Progenitor cell of endocrine pancreas (in vitro differentiated cells): Measurements from ENCODE around the gene PTGR3. TPM values are rescaled to one million over a fixed set of nuclear protein-coding genes. Genes with fewer than 3 reads are reported as not detected.

Experiments used
- DNase-seq: peaks from one replicate; pipeline ENCODE4 v3.0.0; 2021; ENCODE audit warnings: low spot score; ENCODE audit not compliant: unreplicated experiment
- H3K27ac Mint-ChIP-seq: 2 replicates; pipeline ENCODE4 v1.8.0; 2021; ENCODE audit warnings: mild to moderate bottlenecking, moderate library complexity, mixed read lengths
- H3K27me3 Mint-ChIP-seq: 2 replicates; pipeline ENCODE4 v1.8.0; 2021; ENCODE audit warnings: mixed read lengths
- H3K36me3 Mint-ChIP-seq: 2 replicates; pipeline ENCODE4 v1.8.0; 2022; ENCODE audit warnings: mixed read lengths; ENCODE audit not compliant: insufficient read depth
- H3K4me1 Mint-ChIP-seq: 2 replicates; pipeline ENCODE4 v1.8.0; 2021; ENCODE audit warnings: low read depth, mixed read lengths
- H3K4me3 Mint-ChIP-seq: 2 replicates; pipeline ENCODE4 v1.8.0; 2021; ENCODE audit warnings: low read depth, mild to moderate bottlenecking, moderate library complexity, mixed read lengths
- H3K9me3 Mint-ChIP-seq: 2 replicates; pipeline ENCODE4 v1.8.0; 2021; ENCODE audit warnings: low read depth, mixed read lengths
- total RNA-seq: library from RNA; stranded (reverse); gene quantifications from 2 replicates; pipeline ENCODE4 v1.2.1, GENCODE V29; 2021
- TF ChIP-seq, protein P1 (sequence below): fragments of 200-600 bp; sonication (generic); IDR thresholded peaks from one replicate; pipeline ENCODE4 v1.5.0; 2021; ENCODE audit warnings: antibody characterized with exemption, mild to moderate bottlenecking; ENCODE audit not compliant: unreplicated experiment

Gene PTGR3
- total RNA-seq, 1 donor from 2014 or later, result 36.8 TPM

DNA sequence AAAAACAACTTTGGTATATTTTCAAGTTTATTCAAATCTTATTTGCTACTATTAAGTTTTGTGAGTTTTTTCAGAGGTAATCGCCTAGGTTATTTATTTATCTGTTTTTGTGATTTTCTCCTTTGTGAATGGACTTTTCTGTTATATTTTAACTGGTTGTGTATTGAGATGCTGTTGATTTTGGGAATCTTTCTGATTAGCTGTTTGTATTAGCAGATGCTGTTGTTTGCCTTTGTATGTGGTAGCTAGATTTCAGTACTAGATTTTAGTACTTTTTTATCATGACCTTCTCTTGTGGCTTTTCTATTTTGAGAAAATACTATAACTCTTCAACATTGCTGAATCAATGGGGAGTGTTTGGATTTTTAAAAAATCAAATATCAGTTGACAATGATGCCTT is 44.1 kb upstream of the PTGR3 start:
- H3K9me3 Mint-ChIP-seq, result no peaks in the 10 kb centered on the region
- TF ChIP-seq, protein P1, sequence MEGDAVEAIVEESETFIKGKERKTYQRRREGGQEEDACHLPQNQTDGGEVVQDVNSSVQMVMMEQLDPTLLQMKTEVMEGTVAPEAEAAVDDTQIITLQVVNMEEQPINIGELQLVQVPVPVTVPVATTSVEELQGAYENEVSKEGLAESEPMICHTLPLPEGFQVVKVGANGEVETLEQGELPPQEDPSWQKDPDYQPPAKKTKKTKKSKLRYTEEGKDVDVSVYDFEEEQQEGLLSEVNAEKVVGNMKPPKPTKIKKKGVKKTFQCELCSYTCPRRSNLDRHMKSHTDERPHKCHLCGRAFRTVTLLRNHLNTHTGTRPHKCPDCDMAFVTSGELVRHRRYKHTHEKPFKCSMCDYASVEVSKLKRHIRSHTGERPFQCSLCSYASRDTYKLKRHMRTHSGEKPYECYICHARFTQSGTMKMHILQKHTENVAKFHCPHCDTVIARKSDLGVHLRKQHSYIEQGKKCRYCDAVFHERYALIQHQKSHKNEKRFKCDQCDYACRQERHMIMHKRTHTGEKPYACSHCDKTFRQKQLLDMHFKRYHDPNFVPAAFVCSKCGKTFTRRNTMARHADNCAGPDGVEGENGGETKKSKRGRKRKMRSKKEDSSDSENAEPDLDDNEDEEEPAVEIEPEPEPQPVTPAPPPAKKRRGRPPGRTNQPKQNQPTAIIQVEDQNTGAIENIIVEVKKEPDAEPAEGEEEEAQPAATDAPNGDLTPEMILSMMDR, result no peak
- H3K36me3 Mint-ChIP-seq, result no peaks in the 10 kb centered on the region
- no peaks in the 10 kb centered on the region for H3K27me3 Mint-ChIP-seq
- DNase-seq, result no peak
- H3K4me3 Mint-ChIP-seq, result no peak overlapping the region
- H3K27ac Mint-ChIP-seq, result no peak overlapping the region
- H3K4me1 Mint-ChIP-seq, result peaks cover 26% of the 10 kb centered on the region

DNA sequence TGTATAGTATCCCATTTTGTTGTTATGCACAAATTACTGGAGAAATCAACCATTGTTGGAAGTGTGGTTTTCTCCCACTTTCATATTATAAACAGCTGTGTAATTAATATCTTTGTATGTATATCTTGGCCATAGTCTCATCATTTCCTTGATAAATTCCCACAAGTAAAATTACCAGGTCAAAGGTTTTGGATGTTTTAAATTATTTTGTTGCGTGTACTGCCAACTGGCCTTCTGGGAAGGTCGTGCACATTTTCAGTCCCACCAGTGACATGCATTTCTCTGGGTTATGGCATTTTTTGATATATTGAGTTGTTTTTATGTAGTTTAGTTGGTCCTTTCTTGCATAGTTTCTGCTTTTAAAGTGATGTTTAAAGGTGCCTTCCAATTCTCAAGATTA is 43.2 kb upstream of the PTGR3 start:
- Mint-ChIP-seq H3K9me3 (no peaks in the 10 kb centered on the region), H3K27me3 (no peaks in the 10 kb centered on the region), H3K36me3 (no peaks in the 10 kb centered on the region), H3K4me3 (no peak overlapping the region), H3K27ac (no peak overlapping the region), H3K4me1 (peaks cover 33% of the 10 kb centered on the region)
- DNase-seq, result no peak
- TF ChIP-seq, protein P1, result no peak

DNA sequence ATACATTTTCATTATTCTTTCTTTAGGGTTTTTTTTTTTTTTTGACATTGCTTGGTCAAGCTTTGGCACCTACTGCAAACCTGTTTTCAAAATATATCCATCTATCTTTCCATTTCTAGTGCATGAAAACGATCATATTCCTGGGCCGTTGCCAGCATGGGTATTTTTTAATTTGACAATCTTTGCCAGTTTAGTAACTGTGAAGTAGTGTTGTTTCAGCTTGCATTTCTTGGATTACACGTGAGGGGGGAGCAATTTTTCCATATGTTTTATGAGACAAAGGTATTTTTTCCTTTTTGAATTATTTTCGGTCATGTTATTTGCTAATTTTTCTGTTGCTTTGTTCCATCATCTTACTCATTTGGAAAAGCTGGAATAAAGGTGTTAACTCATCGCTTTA is 42.5 kb upstream of the PTGR3 start:
- Mint-ChIP-seq H3K9me3 (no peaks in the 10 kb centered on the region), H3K36me3 (no peaks in the 10 kb centered on the region), H3K27ac (no peak overlapping the region), H3K4me1 (peaks cover 36% of the 10 kb centered on the region), H3K4me3 (no peak overlapping the region), H3K27me3 (no peaks in the 10 kb centered on the region)
- TF ChIP-seq, protein P1, result no peak
- no peak for DNase-seq

DNA sequence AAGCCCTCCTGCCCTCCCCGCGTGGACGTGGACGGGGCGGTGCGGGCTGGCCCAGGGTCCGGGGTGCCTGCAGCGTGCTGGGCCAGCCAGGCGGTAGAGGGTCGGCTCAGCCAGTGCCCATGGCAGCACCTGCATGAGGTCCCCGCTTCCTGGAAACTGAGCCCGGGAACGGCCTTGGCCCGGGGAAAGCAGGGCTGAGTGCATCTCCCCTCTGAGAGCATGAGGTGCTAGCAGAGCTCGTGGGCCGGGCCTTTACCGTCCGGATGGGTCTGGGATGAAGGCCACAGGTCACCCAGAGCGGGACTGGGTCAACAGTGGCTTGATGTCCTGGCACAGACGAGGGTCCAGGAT is 41.5 kb upstream of the PTGR3 start:
- peaks cover 44% of the 10 kb centered on the region for H3K4me1 Mint-ChIP-seq
- no peaks in the 10 kb centered on the region for H3K36me3 Mint-ChIP-seq
- H3K9me3 Mint-ChIP-seq, result no peaks in the 10 kb centered on the region
- H3K27me3 Mint-ChIP-seq, result no peaks in the 10 kb centered on the region
- H3K27ac Mint-ChIP-seq, result no peak overlapping the region
- no peak for DNase-seq
- no peak overlapping the region for H3K4me3 Mint-ChIP-seq
- TF ChIP-seq, protein P1, result no peak

DNA sequence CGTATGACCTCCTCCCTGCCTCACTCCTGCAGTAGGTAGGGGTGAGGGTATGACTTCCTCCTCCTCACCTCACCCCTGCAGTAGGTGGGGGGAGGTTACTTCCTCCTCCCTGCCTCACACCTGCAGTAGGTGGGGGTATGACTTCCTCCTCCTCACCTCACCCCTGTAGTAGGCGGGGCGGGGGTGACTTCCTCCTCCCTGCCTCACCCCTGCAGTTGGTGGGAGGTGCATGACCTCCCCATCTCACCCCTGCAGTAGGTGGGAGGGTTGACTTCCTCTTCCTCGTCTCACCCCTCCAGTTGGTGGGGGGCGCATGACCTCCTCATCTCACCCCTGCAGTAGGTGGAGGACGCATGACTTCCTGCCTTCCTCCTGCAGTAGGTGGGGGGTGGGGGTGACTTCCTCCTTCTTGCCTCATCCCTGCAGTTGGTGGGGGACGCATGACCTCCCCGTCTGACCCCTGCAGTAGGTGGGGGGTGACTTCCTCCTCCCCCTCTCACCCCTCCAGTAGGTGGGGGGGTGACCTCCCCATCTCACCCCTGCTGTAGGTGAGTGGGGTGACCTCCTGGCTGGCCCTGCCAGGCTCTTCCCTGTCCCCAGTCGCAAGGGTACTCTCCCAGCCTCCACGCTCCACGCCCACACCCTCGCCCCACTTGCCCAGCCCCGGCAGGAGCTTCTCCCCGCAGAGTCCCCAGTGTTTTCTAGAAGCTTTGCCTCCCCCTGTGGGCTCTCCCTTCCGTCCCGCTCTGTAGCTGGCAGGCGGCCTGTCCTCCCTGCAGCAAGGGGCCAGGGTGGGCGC is 40.9 kb upstream of the PTGR3 start:
- H3K36me3 Mint-ChIP-seq, result no peaks in the 10 kb centered on the region
- TF ChIP-seq, protein P1, result no peak
- no peaks in the 10 kb centered on the region for H3K9me3 Mint-ChIP-seq
- H3K27me3 Mint-ChIP-seq, result no peaks in the 10 kb centered on the region
- no peak overlapping the region for H3K4me3 Mint-ChIP-seq
- H3K27ac Mint-ChIP-seq, result no peak overlapping the region
- H3K4me1 Mint-ChIP-seq, result peaks cover 44% of the 10 kb centered on the region
- no peak for DNase-seq
